GM18868 (cell line): Measurements from ENCODE around the gene SNN.

Experiments used
- ATAC-seq: cut with Tn5 transposase; IDR thresholded peaks from one replicate; pipeline ENCODE4 v1.9.1; 2021; ENCODE audit warnings: mild to moderate bottlenecking, moderate library complexity; ENCODE audit not compliant: unreplicated experiment

Gene SNN

GRCh38 chr16:11667824-11668622 is at the start of gene SNN:
SNN (plus strand) TSS chr16:11668455; CDS start chr16:11676060, 7,605 bp downstream.
- ATAC-seq, result peak; percentile 70

DNA sequence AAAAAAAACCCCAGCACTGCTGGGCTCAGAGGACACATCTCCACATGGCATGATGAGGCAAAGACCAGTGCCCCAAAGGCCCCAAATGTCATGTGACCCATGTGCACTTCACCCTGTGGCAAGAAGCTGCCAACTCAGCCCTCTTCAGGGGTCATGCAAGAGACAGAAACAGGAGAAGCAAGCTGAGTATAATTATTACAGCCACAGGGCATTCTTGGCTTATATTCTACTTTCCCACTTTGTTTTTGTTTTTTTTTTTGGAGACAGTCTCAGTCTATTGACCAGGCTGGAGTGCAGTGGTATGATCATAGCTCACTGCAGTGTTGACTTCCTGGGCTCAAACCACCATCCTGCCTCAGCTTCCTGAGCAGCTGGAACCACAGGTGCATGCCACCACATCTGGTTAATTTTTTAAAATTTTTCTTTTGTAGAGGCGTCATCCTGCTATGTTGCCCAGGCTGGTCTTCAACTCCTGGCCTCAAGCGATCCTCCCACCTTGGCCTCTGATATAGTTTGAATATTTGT is 48.9 kb upstream of the SNN start:
- ATAC-seq, result no peak

DNA sequence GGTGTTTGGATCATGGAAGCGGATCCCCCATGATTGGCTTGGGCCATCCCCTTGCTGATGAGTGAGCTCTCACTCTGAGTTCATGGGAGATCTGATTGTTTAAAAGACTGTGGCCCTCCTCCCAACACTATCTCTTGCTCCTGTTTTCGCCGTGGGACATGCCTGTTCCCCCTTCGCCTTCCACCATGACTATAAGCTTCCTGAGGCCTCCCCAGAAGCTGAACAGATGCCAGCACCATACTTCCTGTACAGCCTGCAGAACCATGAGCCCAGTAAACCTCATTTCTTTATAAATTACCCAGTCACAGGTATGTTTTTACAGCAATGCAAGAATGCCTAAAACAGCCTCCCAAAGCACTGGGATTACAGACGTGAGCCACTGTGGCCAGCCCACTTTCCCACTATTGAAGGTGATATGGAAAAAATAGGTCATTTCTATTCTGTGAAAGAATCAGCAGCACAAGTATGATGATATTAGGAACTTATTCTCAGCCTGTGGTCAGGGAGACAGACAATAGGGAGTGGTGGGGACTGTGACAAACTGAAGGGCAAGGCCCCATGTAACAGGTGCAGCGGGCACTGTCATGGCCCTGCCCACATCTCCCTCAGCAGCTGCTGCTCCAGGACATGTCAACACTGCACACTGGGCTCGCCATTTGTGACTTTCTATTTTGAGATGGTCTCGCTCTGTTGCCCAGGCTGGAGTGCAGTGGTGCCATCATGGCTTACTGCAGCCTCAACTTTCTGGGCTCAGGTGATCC is 47.8 kb upstream of the SNN start:
- ATAC-seq, result no peak

DNA sequence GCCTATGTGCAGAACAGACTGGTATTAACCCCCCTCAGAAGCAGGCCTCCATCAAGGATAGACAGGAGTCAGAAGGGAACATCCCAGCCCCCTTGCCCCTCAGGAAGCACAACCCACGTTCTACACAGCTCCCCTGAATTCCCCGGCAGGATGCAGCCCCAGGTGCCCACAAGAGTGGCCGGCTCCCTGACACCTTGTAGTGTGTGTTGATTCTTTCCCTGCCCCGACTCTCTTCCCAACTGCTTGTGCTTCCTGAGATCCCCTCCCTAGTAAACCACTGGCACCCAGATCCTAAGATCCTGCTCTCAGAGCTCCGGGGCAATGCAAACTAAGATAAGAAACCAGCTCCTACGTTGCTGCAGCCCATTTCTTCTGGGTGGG is 46.7 kb upstream of the SNN start:
- no peak for ATAC-seq

DNA sequence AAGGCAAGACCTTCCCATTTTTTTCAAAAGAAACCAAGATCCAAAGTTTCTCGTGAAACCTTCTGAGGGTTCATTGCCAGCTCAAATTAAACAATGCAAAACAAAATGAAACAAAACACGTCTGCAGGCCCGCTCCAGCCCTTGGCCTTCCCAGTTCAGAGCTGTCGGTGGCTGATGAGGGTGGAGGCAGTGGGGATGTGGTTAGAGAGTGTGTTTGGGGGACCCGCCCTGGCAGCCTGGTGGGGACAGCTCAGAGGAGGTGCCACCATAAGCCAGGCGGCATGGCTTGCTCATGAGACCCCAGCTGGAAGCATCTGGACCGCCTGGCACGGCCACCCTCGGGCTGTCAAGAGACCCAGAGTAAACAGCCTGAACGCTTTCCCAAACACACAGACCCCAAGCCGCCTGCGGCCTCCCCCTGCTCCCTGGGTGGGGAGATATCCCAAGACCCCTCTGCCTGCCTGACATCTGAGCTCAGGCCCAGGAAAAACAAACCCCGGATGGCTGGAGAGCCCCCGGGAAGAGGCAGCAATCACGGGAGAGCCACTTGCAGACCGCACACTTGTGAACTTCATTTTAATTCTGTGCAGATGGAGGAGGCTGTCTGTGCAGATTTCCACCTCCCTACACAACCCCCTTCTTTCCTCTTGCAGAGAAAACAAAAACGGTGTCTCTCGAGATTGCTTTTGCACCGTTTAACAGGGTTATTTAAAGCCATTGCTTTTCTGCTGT is 46.2 kb upstream of the SNN start:
- no peak for ATAC-seq

GRCh38 chr16:11624205-11624604 is 44.0 kb upstream of the SNN start:
- no peak for ATAC-seq

- ATAC-seq, result no peak
Measured at GRCh38 chr16:11624636-11625607, 43.3 kb upstream of the SNN start.

DNA sequence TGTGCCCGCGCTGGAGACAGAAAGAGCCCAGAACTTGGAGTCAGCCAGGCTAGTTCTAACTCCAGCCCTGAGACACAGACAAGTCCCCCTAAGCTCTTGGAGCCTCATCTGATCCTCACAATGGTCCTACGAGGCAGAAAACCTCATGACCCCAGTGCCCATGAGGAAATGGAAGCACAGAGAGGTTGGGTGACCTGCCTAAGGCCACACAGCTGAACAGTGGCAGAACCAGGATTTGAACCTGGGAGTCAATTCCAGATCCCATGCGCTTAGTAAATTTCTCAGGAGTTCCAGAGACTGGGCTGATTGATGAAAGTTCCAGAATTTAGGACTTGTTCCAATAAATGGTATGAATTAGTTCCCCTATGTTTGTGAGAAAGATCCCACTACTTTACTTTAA is 42.5 kb upstream of the SNN start:
- no peak for ATAC-seq

- ATAC-seq, result no peak
Measured at GRCh38 chr16:11626657-11627291, 41.5 kb upstream of the SNN start.

GRCh38 chr16:11627292-11627663 is 41.0 kb upstream of the SNN start:
- no peak for ATAC-seq

DNA sequence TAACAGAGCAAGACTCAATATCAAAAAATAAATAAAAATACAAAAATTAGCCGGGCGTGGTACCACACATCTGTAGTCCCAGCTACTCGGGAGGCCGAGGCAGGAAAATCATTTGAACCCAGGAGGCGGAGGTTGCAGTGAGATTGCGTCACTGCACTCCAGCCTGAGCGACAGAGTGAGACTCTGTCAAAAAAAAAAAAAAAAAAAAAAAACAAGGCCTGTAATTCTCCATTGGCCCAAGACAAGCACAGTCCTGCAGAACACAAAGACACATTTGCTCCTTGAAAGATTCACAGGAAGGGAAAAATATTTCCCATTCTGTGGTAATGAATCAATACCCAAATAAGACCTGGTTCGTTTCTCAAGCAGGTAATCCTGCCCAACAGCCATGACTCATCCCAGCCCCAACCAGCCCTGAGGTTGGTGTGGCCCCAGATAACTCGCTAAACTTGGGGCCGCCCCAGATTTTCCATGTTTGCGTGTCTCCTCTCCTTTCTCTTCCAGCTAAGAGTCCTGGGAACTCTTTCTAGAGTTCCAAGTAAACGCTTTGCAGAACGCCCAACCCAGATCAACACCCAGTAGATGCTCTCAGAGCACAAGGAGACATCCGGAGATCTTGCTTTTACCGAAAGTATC is 40.3 kb upstream of the SNN start:
- no peak for ATAC-seq

- no peak for ATAC-seq
Measured at GRCh38 chr16:11629071-11630030, 38.9 kb upstream of the SNN start.

GRCh38 chr16:11630046-11630767 is 38.0 kb upstream of the SNN start:
- ATAC-seq, result no peak

- ATAC-seq, result no peak
Measured at GRCh38 chr16:11630768-11631056, 37.5 kb upstream of the SNN start.

DNA sequence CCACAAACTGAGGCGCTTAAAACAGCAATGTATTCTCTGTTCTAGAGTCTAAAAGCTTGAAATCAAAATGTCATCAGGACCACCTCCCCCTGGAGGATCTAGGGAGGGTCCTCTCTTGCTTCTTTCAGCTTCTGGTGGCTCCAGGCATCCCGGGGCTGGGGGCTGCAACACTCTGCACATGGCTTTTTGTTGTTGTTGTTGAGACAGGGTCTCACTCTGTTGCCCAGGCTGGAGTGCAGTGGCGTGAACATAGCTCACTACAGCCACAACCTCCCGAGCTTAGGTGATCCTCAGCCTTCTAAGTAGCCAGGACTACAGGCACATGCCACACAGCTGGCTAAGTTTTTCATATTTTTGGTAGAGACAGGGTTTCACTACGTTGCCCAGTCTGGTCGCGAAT is 37.0 kb upstream of the SNN start:
- ATAC-seq, result no peak

GRCh38 chr16:11632455-11632939 is 35.8 kb upstream of the SNN start:
- ATAC-seq, result no peak

- ATAC-seq, result no peak
Measured at GRCh38 chr16:11633113-11633512, 35.1 kb upstream of the SNN start.

- ATAC-seq, result no peak
Measured at GRCh38 chr16:11634312-11634711, 33.9 kb upstream of the SNN start.
